OCI-LY3 (cell line): ENCODE results near the gene RFC5.

Source experiments
- H2AFZ ChIP-seq: fragments of 200-600, 300-600 bp; shearing (Covaris generic); 2 replicates; pipeline ENCODE4 v1.6.0; 2014; ENCODE audit warnings: antibody characterized with exemption, low read depth, low read length
- H3K27ac ChIP-seq: fragments of 200-600, 300-600 bp; sonication (generic); 2 replicates; pipeline ENCODE4 v1.5.1; 2014; ENCODE audit warnings: mild to moderate bottlenecking, low read length, moderate library complexity, mixed read lengths
- H3K27me3 ChIP-seq: fragments of 200-600, 300-600 bp; sonication (generic); 2 replicates; pipeline ENCODE4 v1.6.1; 2014; ENCODE audit warnings: low read depth, low read length, mixed read lengths
- H3K36me3 ChIP-seq: fragments of 200-600, 300-600 bp; sonication (generic); replicated peaks from 2 replicates; pipeline ENCODE3; 2014; ENCODE audit warnings: low read depth, low read length, mixed read lengths
- H3K4me1 ChIP-seq: fragments of 300-600, 200-600 bp; sonication (generic); 2 replicates; pipeline ENCODE4 v1.6.1; 2014; ENCODE audit warnings: low read length, mixed read lengths
- H3K4me2 ChIP-seq: fragments of 200-600, 300-600 bp; sonication (generic); 2 replicates; pipeline ENCODE4 v1.6.1; 2014; ENCODE audit warnings: low read length, mixed read lengths
- H3K4me3 ChIP-seq: fragments of 300-600, 200-600 bp; sonication (generic); 2 replicates; pipeline ENCODE4 v1.5.1; 2014; ENCODE audit warnings: antibody characterized with exemption, mild to moderate bottlenecking, low read length, moderate library complexity
- H3K79me2 ChIP-seq: fragments of 300-600, 200-600 bp; shearing (Covaris generic); 2 replicates; pipeline ENCODE4 v1.6.1; 2014; ENCODE audit warnings: mild to moderate bottlenecking, low read length, mixed read lengths
- H3K9ac ChIP-seq: fragments of 300-600, 200-600 bp; shearing (Covaris generic); 2 replicates; pipeline ENCODE4 v1.6.0; 2014; ENCODE audit warnings: mild to moderate bottlenecking, low read length, moderate library complexity
- H3K9me3 ChIP-seq: fragments of 200-600, 300-600 bp; shearing (Covaris generic); 2 replicates; pipeline ENCODE4 v1.6.1; 2014; ENCODE audit warnings: low read length, mixed read lengths; ENCODE audit not compliant: insufficient read depth
- H4K20me1 ChIP-seq: fragments of 200-600, 300-600 bp; sonication (generic); 2 replicates; pipeline ENCODE4 v1.6.1; 2016; ENCODE audit warnings: low read length, mixed read lengths; ENCODE audit not compliant: insufficient read depth
- EZH2phosphoT487 ChIP-seq: fragments of 200-600 bp; shearing (Covaris generic); IDR thresholded peaks from 2 replicates; pipeline ENCODE4 v1.6.1; 2018; ENCODE audit warnings: antibody characterized with exemption, mixed run types, low read depth
- TF ChIP-seq, protein P1 (sequence below): fragments of 200-600, 300-600 bp; sonication (generic); IDR thresholded peaks from 2 replicates; pipeline ENCODE4 v1.5.1; 2014; ENCODE audit warnings: antibody characterized with exemption, low read length, low read depth

The RFC5 gene

DNA sequence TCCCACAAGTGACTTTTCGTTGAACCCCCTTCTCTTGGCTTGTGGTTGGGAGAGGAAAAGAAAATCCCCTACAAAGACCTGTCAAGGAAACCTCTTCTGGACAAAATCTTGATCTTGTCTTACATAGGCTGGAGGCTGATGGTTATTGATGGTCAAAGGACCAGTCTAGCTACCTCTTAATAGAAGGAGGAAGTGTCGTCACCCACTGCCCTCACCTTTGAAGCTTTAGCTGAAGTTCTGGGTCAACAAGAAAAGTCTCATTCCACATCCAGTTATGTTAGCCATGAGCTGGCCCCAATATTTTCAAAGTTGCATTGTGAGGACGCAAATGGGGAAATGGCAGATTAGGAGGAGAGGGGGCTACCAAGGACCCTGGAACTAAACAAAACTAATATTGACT lies 41.5 kb upstream of the RFC5 start:
- TF ChIP-seq EZH2phosphoT487: no peak
- TF ChIP-seq, protein P1, sequence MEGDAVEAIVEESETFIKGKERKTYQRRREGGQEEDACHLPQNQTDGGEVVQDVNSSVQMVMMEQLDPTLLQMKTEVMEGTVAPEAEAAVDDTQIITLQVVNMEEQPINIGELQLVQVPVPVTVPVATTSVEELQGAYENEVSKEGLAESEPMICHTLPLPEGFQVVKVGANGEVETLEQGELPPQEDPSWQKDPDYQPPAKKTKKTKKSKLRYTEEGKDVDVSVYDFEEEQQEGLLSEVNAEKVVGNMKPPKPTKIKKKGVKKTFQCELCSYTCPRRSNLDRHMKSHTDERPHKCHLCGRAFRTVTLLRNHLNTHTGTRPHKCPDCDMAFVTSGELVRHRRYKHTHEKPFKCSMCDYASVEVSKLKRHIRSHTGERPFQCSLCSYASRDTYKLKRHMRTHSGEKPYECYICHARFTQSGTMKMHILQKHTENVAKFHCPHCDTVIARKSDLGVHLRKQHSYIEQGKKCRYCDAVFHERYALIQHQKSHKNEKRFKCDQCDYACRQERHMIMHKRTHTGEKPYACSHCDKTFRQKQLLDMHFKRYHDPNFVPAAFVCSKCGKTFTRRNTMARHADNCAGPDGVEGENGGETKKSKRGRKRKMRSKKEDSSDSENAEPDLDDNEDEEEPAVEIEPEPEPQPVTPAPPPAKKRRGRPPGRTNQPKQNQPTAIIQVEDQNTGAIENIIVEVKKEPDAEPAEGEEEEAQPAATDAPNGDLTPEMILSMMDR: no peak
- Histone ChIP-seq H3K27me3 (peaks cover 11% of the 10 kb centered on the region), H2AFZ (no peak overlapping the region), H3K9me3 (no peaks in the 10 kb centered on the region), H3K4me3 (no peak overlapping the region), H3K9ac (no peak overlapping the region), H3K4me2 (no peak overlapping the region), H3K79me2 (no peaks in the 10 kb centered on the region), H4K20me1 (no peaks in the 10 kb centered on the region), H3K27ac (no peak overlapping the region), H3K36me3 (no peaks in the 10 kb centered on the region), H3K4me1 (no peaks in the 10 kb centered on the region)

DNA sequence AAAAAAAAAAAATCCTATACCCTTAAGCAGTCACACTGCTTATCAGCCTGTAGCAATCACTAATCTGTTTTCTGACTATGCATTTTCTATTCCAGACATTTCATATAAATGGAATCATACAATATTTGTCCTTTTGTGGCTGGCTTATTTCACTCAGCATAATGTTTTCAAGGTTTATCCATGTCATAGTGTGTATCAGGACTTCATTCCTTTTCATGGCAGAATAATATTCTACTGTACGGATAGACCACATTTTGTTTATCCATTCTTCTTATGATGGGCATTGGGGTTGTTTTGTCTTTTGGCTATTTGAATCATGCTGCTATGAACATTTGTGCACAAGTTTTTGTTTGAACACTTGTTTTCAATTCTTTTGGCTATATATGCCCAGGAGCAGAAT lies 39.1 kb upstream of the RFC5 start:
- TF ChIP-seq, protein P1: no peak
- no peak for TF ChIP-seq EZH2phosphoT487
- Histone ChIP-seq H3K4me1 (no peaks in the 10 kb centered on the region), H3K9me3 (no peaks in the 10 kb centered on the region), H4K20me1 (no peaks in the 10 kb centered on the region), H3K27ac (no peak overlapping the region), H3K4me3 (no peak overlapping the region), H2AFZ (no peak overlapping the region), H3K79me2 (no peaks in the 10 kb centered on the region), H3K9ac (no peak overlapping the region), H3K36me3 (no peaks in the 10 kb centered on the region), H3K27me3 (peaks cover 15% of the 10 kb centered on the region; the same call in 1 of the 2 replicates), H3K4me2 (no peak overlapping the region)

DNA sequence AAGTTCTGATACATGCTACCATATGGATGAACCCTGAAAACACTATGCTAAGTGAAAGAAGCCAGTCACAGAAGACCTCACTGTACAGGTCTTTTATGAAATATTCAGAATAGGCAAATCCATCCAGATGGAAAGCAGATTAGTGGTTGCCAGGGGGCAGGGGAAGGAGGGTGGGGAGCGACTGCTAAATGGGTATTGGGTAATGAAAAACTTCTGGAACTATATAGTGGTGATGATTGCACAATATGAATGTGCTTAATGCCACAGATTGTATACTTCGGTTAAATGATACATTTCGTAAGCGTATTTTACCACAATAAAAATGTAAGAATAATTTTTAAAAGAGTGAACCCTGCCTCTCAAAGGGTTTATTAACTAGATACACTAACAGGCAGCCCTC lies 35.9 kb upstream of the RFC5 start:
- Histone ChIP-seq H3K4me2 (no peak overlapping the region), H3K4me1 (no peaks in the 10 kb centered on the region), H3K4me3 (no peak overlapping the region), H3K27me3 (peaks cover 9% of the 10 kb centered on the region; the same call in 1 of the 2 replicates), H3K36me3 (no peaks in the 10 kb centered on the region), H3K9me3 (no peaks in the 10 kb centered on the region), H4K20me1 (no peaks in the 10 kb centered on the region), H2AFZ (no peak overlapping the region), H3K27ac (no peak overlapping the region), H3K9ac (no peak overlapping the region), H3K79me2 (no peaks in the 10 kb centered on the region)
- no peak for TF ChIP-seq EZH2phosphoT487
- TF ChIP-seq, protein P1: no peak

DNA sequence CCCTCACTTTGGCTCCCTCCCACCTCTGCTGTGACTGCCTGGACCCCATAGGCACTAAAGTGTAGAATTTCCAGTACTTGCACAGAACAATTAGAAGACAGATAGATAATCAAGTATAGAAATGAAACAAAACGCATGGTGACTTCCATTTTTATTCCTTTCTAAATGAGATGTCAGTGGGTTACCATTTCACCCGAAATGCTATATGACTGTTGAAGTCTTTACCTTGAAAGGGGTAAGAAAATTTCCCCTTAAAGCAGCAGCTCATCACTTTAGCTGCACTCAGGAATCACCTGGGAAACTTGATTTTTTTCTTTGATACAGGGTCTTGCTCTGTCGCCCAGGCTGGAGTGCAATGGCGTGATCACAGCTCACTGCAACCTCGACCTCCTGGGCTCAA lies 35.2 kb upstream of the RFC5 start:
- Histone ChIP-seq H3K27me3 (peaks cover 9% of the 10 kb centered on the region; the same call in 1 of the 2 replicates), H3K4me2 (no peak overlapping the region), H3K4me3 (no peak overlapping the region), H2AFZ (no peak overlapping the region), H4K20me1 (no peaks in the 10 kb centered on the region), H3K4me1 (no peaks in the 10 kb centered on the region), H3K36me3 (no peaks in the 10 kb centered on the region), H3K79me2 (no peaks in the 10 kb centered on the region), H3K9ac (no peak overlapping the region), H3K27ac (no peak overlapping the region), H3K9me3 (no peaks in the 10 kb centered on the region)
- TF ChIP-seq, protein P1: no peak
- no peak for TF ChIP-seq EZH2phosphoT487
